Lung (tissue), 12 donors: Measurements from ENCODE around the gene ABHD17C. TPM values are rescaled to one million over a fixed set of nuclear protein-coding genes. Genes with fewer than 3 reads are reported as not detected.

Experiments used
- ATAC-seq: fragments of 200-7000 bp; cut with Tn5 transposase; one replicate; pipeline ENCODE4 v1.9.1; 2020; ENCODE audit warnings: moderate number of reproducible peaks; ENCODE audit not compliant: insufficient read depth, low FRiP score
- DNase-seq, 3 donors: peaks; one replicate each; pipeline ENCODE4 v3.0.0-alpha.2; 2013 to 2017
- H3K27ac ChIP-seq, 2 donors: one replicate each; pipeline ENCODE4 v1.5.1; 2013; ENCODE audit warnings: mild to moderate bottlenecking in 2 of 2, moderate library complexity in 2 of 2, control low read depth in 1 of 2, inconsistent platforms in 1 of 2, low read depth in 1 of 2, low read length in 1 of 2
- H3K27me3 ChIP-seq, 3 donors: one replicate each; pipeline ENCODE4 v1.5.1; 2013; ENCODE audit warnings: low read length in 2 of 3; ENCODE audit not compliant: control insufficient read depth in 3 of 3, insufficient read depth in 3 of 3
- H3K36me3 ChIP-seq, 4 donors: one replicate each; pipeline ENCODE4 v1.5.1; 2013; ENCODE audit warnings: low read length in 4 of 4, mild to moderate bottlenecking in 1 of 4, moderate library complexity in 1 of 4; ENCODE audit not compliant: control insufficient read depth in 4 of 4, insufficient read depth in 4 of 4
- H3K4me1 ChIP-seq, 5 donors: one replicate each; pipeline ENCODE4 v1.5.1; 2013; ENCODE audit warnings: low read length in 5 of 5, mild to moderate bottlenecking in 2 of 5, moderate library complexity in 1 of 5; ENCODE audit not compliant: control insufficient read depth in 5 of 5, insufficient read depth in 5 of 5
- H3K4me3 ChIP-seq: one replicate; pipeline ENCODE4 v1.5.1; 2013; ENCODE audit warnings: mild to moderate bottlenecking, control low read depth, moderate library complexity
- H3K9ac ChIP-seq, 2 donors: one replicate each; pipeline ENCODE4 v1.5.1; 2013; ENCODE audit warnings: low read length in 2 of 2, control low read depth in 1 of 2; ENCODE audit not compliant: insufficient read depth in 1 of 2
- H3K9me3 ChIP-seq, 4 donors: one replicate each; pipeline ENCODE4 v1.5.1; 2013; ENCODE audit warnings: low read length in 3 of 4, mild to moderate bottlenecking in 1 of 4, moderate library complexity in 1 of 4; ENCODE audit not compliant: control insufficient read depth in 4 of 4, insufficient read depth in 3 of 4
- CTCF ChIP-seq: IDR thresholded peaks from 2 replicates; pipeline ENCODE4 v1.5.1; 2012; ENCODE audit warnings: mild to moderate bottlenecking; ENCODE audit errors: control extremely low read depth, extremely low read depth
- WGBS, 2 donors: extraction: QIAGEN DNeasy Blood & Tissue Kit; methylation state at CpG; one replicate each; pipeline ENCODE4 v1.1.7; 2013; 5-methylcytosine and 5-hydroxymethylcytosine counted together
- polyA plus RNA-seq, 2 donors: library from polyadenylated mRNA; stranded (reverse); fragments of 200-250 nt; gene quantifications; one replicate each; pipeline ENCODE4 v1.2.1, GENCODE V29; 2013
- total RNA-seq, 2 donors: library from RNA; depleted of rRNA in 1 of 2; stranded (reverse); fragments of >200 nt in 1 of 2; gene quantifications; one replicate each; pipeline ENCODE4 v1.2.1, GENCODE V29; 2014 to 2021
- donor health status: control.
- donor health status: control.
- donor health status: Bipolar disorder and iron deficiency.
- donor health status: healthy.
- donor health status: DM: yes; HTN: yes; CAD: no.

ABHD17C gene
- total and polyA plus RNA-seq, 4 donors: 15.2 to 23.7 (median 22.0) TPM

- Histone ChIP-seq H3K9me3 (no peaks in the 10 kb centered on the region), H3K36me3 (no peaks in the 10 kb centered on the region), H3K27me3 (no peaks in the 10 kb centered on the region), H3K27ac (no peak overlapping the region), H3K4me1 (no peaks in the 10 kb centered on the region), H3K4me3 (no peak overlapping the region), H3K9ac (no peak overlapping the region)
- TF ChIP-seq CTCF: no peak
- ATAC-seq: no peak
- no peak for DNase-seq
- 72 to 76% methylated on average over 7 of the region's 7 CpGs for WGBS, 2 donors
Measured at GRCh38 chr15:80662757-80663553, 32.2 kb upstream of the ABHD17C start.

GRCh38 chr15:80665151-80665550 lies 30.0 kb upstream of the ABHD17C start:
- ATAC-seq (no peak), DNase-seq (no peak)
- no peaks in the 10 kb centered on the region for H3K4me1 ChIP-seq
- H3K27ac ChIP-seq: no peak overlapping the region
- H3K27me3 ChIP-seq: no peaks in the 10 kb centered on the region
- WGBS, 2 donors: 83 to 100% methylated on average over 2 of the region's 2 CpGs
- no peak overlapping the region for H3K9ac ChIP-seq
- TF ChIP-seq CTCF: no peak
- no peaks in the 10 kb centered on the region for H3K36me3 ChIP-seq
- no peaks in the 10 kb centered on the region for H3K9me3 ChIP-seq
- H3K4me3 ChIP-seq: no peak overlapping the region

- ATAC-seq (no peak), DNase-seq (no peak)
- Histone ChIP-seq H3K4me3 (no peak overlapping the region), H3K9me3 (peaks cover 0 to 5% (median 0%) of the 10 kb centered on the region in 4 donors), H3K36me3 (no peaks in the 10 kb centered on the region), H3K27me3 (no peaks in the 10 kb centered on the region), H3K4me1 (no peaks in the 10 kb centered on the region), H3K9ac (no peak overlapping the region), H3K27ac (no peak overlapping the region)
- WGBS, 2 donors: 76 to 87% methylated on average over 4 of the region's 4 CpGs
- TF ChIP-seq CTCF: no peak
Measured at GRCh38 chr15:80667936-80668335, 27.2 kb upstream of the ABHD17C start.
